ENCODE data around the gene EYS. TPM values are rescaled to one million over a fixed set of nuclear protein-coding genes. Genes with fewer than 3 reads are reported as not detected.
A peak's percentile ranks its signal among the peaks of the same experiment; 100 is the strongest.
"Not testable (repeated sequence)": the region's sequence is repeated elsewhere in the genome, so short reads cannot be mapped to it uniquely, and the experiment has no call there.

EYS gene
- total and polyA plus RNA-seq, 8 donors = 0.03 to 0.25 (median 0.13) TPM

DNA sequence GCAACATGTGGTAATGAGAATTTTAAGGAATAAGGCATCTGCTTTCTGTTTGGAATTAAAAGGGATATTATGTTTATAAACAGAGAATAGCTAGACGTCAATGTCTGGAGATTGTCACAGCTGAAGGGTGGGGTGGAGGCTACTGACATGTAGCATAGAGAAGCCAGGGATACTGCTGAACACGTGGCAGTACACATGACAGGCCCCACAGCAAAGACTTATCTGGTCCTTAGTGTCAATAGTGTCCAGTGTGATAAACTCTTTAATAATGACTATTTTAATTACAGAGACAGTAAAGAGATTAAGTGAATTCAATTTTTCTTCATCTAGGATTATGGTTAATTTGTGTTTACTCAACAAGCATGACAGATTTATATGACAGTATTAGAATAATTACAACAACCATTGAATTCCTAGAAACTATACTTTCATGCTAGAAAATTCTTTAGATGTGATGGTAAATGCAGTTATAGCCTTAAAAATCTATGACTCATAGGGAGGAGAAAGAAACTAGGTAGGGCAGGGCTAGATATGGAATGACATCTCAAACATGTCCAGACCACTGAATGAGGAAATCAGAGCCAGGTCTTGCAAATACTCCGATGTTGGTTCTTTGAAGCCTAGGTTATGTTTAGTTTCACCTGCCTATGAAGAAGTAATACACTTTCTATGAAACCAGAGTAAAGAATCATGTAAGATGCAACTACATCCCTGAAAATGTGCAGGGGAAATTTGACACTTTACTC is 1671.9 kb downstream of the EYS start:
- intact Hi-C loops (cut with DNase I) = no loop called here
- Histone ChIP-seq H3K27ac (no peak overlapping the region), H3K27me3 (no peaks in the 10 kb centered on the region), H3K36me3 (no peaks in the 10 kb centered on the region), H3K9me3 (no peaks in the 10 kb centered on the region), H3K4me1 (no peaks in the 10 kb centered on the region), H3K4me3 (no peak overlapping the region)
- FAIRE-seq (no peak), DNase-seq (no peak), ATAC-seq (no peak)
- 44 to 50% methylated on average over 3 of the region's 3 CpGs for WGBS, 2 donors
- TF ChIP-seq, protein P1, sequence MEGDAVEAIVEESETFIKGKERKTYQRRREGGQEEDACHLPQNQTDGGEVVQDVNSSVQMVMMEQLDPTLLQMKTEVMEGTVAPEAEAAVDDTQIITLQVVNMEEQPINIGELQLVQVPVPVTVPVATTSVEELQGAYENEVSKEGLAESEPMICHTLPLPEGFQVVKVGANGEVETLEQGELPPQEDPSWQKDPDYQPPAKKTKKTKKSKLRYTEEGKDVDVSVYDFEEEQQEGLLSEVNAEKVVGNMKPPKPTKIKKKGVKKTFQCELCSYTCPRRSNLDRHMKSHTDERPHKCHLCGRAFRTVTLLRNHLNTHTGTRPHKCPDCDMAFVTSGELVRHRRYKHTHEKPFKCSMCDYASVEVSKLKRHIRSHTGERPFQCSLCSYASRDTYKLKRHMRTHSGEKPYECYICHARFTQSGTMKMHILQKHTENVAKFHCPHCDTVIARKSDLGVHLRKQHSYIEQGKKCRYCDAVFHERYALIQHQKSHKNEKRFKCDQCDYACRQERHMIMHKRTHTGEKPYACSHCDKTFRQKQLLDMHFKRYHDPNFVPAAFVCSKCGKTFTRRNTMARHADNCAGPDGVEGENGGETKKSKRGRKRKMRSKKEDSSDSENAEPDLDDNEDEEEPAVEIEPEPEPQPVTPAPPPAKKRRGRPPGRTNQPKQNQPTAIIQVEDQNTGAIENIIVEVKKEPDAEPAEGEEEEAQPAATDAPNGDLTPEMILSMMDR (IDR thresholded peaks at IDR 0.05) = no peak

DNA sequence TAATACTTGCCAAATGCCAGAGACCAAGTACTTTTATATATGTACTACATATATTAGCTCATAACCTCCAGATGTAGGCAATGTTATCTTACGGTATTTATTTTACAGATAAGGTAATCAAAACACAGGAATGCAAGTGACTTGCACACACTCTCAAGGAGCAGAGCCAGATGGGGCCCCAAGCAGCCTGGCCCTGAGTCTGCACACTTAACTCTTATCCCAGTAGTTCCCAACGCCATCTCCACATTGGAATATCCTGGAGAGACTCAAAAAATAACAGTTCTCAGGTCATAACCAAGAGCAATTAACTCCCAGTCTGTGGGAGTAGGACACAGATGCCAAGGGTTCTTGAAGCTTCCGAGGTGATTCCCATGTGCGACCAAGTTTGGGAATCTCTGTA is 1672.7 kb downstream of the EYS start:
- FAIRE-seq (no peak), ATAC-seq (no peak), DNase-seq (no peak)
- Histone ChIP-seq H3K27me3 (no peaks in the 10 kb centered on the region), H3K9me3 (no peaks in the 10 kb centered on the region), H3K27ac (no peak overlapping the region), H3K36me3 (no peaks in the 10 kb centered on the region), H3K4me3 (no peak overlapping the region), H3K4me1 (no peaks in the 10 kb centered on the region)
- 57 to 62% methylated on average over 4 of the region's 4 CpGs for WGBS, 2 donors
- TF ChIP-seq, protein P1 (IDR thresholded peaks at IDR 0.05) = no peak
- intact Hi-C loops (cut with DNase I) = no loop called here

DNA sequence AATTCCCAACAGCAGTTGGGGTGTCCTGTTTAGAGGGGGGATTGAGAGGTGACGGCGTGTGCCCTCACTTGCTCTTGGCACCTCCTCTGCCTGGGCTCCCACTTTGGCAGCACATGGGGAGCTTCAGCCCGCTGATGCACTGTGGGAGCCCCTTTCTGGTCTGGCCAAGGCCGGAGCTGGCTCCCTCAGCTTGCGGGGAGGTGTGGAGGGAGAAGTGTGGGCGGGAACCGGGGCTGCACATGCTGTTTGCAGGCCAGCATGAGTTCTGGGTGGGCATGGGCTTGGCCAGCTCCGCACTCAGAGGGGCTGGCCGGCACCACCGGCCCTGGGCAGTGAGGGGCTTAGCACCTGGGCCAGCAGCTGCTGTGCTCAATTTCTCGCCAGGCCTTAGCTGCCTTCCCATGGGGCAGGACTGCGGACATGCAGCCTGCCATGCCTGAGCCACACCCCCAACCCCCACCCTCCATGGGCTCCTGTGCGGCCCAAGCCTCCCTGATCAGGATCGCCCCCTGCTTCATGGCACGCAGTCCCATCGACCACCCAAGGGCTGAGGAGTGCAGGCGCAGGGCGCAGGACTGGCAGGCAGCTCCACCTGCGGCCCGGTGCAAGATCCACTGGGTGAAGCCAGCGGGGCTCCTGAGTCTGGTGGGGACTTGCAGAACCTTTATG is 1675.9 kb downstream of the EYS start:
- H3K27ac ChIP-seq; H3K36me3 ChIP-seq; H3K4me1 ChIP-seq; ATAC-seq; FAIRE-seq; H3K9me3 ChIP-seq; H3K27me3 ChIP-seq; H3K4me3 ChIP-seq; intact Hi-C loops (cut with DNase I): not testable (repeated sequence)
- DNase-seq = peak in 2 of 6 donors; percentile 17 to 55
- 83 to 89% methylated on average over 21 of the region's 21 CpGs for WGBS, 2 donors

DNA sequence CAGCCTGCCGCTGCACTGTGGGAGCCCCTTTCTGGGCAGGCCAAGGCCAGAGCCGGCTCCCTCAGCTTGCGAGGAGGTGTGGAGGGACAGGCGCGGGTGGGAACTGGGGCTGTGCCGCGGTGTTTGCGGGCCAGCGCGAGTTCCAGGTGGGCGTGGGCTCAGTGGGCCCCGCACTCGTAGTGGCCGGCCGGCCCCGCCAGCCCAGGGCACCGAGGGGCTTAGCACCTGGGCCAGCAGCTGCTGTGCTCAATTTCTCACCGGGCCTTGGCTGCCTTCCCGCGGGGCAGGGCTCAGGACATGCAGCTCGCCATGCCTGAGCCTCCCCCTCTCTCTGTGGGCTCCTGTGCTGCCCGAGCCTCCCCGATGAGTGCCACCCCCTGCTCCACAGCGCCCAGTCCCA is 1683.3 kb downstream of the EYS start:
- no peak overlapping the region for H3K4me3 ChIP-seq
- no peaks in the 10 kb centered on the region for H3K27me3 ChIP-seq
- H3K9me3 ChIP-seq = no peaks in the 10 kb centered on the region
- DNase-seq (peak in 1 of 6 donors; percentile 48), FAIRE-seq (no peak), ATAC-seq (no peak)
- TF ChIP-seq, protein P1 (IDR thresholded peaks at IDR 0.05) = no peak
- no peak overlapping the region for H3K27ac ChIP-seq
- WGBS, 2 donors = 89 to 93% methylated on average over 24 of the region's 24 CpGs
- H3K4me1 ChIP-seq = no peaks in the 10 kb centered on the region
- H3K36me3 ChIP-seq = no peaks in the 10 kb centered on the region
- intact Hi-C loops (cut with DNase I) = no loop called here

DNA sequence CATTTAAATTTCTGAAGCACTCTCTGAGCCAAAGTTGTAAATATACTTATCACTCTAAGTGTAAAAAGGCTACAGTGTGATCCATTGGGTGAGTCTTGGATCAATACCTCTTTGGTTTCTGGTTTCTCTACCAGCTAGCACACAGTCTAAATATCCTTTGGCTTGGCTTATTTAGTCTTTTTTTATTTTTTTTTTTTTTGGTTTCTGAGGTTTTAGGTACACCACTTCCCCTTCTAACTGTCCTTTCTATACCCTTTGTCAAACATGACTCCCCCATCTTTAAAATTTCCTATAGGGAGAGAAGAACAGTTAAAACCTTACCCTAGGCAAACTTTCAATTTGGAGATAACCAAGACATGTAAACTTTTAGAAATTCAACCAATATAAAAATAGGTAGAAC is 1692.4 kb downstream of the EYS start:
- no peak for ATAC-seq
- Histone ChIP-seq H3K4me1 (no peaks in the 10 kb centered on the region), H3K4me3 (no peak overlapping the region), H3K27ac (no peak overlapping the region), H3K27me3 (no peaks in the 10 kb centered on the region), H3K36me3 (no peaks in the 10 kb centered on the region), H3K9me3 (no peaks in the 10 kb centered on the region)
- FAIRE-seq = no peak
- TF ChIP-seq, protein P1 (IDR thresholded peaks at IDR 0.05) = no peak
- intact Hi-C loops (cut with DNase I) = no loop called here
- DNase-seq = no peak
